SK-N-SH (cell line): ENCODE measurements around the gene RIMS4. TPM values are rescaled to one million over a fixed set of nuclear protein-coding genes. Genes with fewer than 3 reads are reported as not detected.

Experiments used
- CTCF ChIA-PET: fragments of 300-600, 350-600 bp; formaldehyde crosslinking; extraction: SDS; loops from one replicate; lab custom pipeline; 2021; lab: Yijun Ruan, JAX
- POLR2A ChIA-PET: fragments of 350-600 bp; sonication (Branson Sonifier 250); formaldehyde crosslinking; extraction: SDS; loops from one replicate; lab custom pipeline; 2020; ENCODE audit warnings: antibody characterized with exemption, inconsistent platforms; lab: Yijun Ruan, JAX
- DNase-seq: peaks from one replicate; pipeline ENCODE4 v3.0.0; 2012
- H2AFZ ChIP-seq: fragments of 200-600 bp; sonication (generic); 2 replicates; pipeline ENCODE4 v1.8.1; 2016; ENCODE audit warnings: antibody characterized with exemption, mild to moderate bottlenecking, low read depth
- H3F3A ChIP-seq: fragments of 200-600 bp; sonication (generic); replicated peaks from 2 replicates; pipeline ENCODE3; 2016; ENCODE audit warnings: antibody characterized with exemption, mild to moderate bottlenecking; ENCODE audit not compliant: insufficient read depth
- H3K27ac ChIP-seq, 2 experiments: fragments of 200-500 bp in 1 of 2; fragments of 200-600 bp in 1 of 2; sonication (Bioruptor generic) in 1 of 2; sonication (generic), shearing (Covaris generic) in 1 of 2; 2 replicates each; pipeline versions ENCODE4 v1.5.1 to v1.6.1; 2014 to 2016; ENCODE audit warnings: low read depth in 2 of 2, inconsistent platforms in 1 of 2, low read length in 1 of 2, mild to moderate bottlenecking in 1 of 2, mixed read lengths in 1 of 2
- H3K27me3 ChIP-seq: fragments of 200-600 bp; sonication (generic), shearing (Covaris generic); 2 replicates; pipeline ENCODE4 v1.6.1; 2016; ENCODE audit warnings: mixed run types; ENCODE audit not compliant: insufficient read depth
- H3K36me3 ChIP-seq, 2 experiments: fragments of 200-500 bp in 1 of 2; fragments of 200-600 bp in 1 of 2; sonication (Bioruptor generic) in 1 of 2; sonication (generic) in 1 of 2; replicated peaks in 1 of 2; 2 replicates each; pipeline versions ENCODE3 to v1.5.1; 2014 to 2016; ENCODE audit warnings: low read length in 1 of 2, mild to moderate bottlenecking in 1 of 2; ENCODE audit not compliant: insufficient read depth in 2 of 2, control insufficient read depth in 1 of 2
- H3K4me1 ChIP-seq, 2 experiments: fragments of 200-500 bp in 1 of 2; fragments of 200-600 bp in 1 of 2; sonication (Bioruptor generic) in 1 of 2; sonication (generic), shearing (Covaris generic) in 1 of 2; 2 replicates each; pipeline versions ENCODE4 v1.5.1 to v1.6.1; 2014 to 2016; ENCODE audit warnings: low read depth in 1 of 2, low read length in 1 of 2, mixed run types in 1 of 2; ENCODE audit not compliant: insufficient read depth in 2 of 2, control insufficient read depth in 1 of 2
- H3K4me2 ChIP-seq: fragments of 200-600 bp; sonication (generic), shearing (Covaris generic); 2 replicates; pipeline ENCODE4 v1.6.1; 2017; ENCODE audit warnings: mixed run types
- H3K4me3 ChIP-seq, 2 experiments: fragments of 200-500 bp in 1 of 2; fragments of 200-600 bp in 1 of 2; sonication (Bioruptor generic) in 1 of 2; sonication (generic), shearing (Covaris generic) in 1 of 2; 2 replicates each; pipeline versions ENCODE4 v1.5.1 to v1.8.1; 2014 to 2016; ENCODE audit warnings: low read depth in 2 of 2, inconsistent platforms in 1 of 2, low read length in 1 of 2, mild to moderate bottlenecking in 1 of 2, mixed read lengths in 1 of 2, moderate library complexity in 1 of 2
- H3K79me2 ChIP-seq: fragments of 200-600 bp; sonication (generic); 2 replicates; pipeline ENCODE4 v1.8.1; 2017; ENCODE audit warnings: mild to moderate bottlenecking; ENCODE audit not compliant: insufficient read depth
- H3K9ac ChIP-seq: fragments of 200-600 bp; sonication (generic); 2 replicates; pipeline ENCODE4 v1.6.1; 2017; ENCODE audit warnings: mixed run types
- H3K9me2 ChIP-seq: fragments of 200-600 bp; sonication (generic); 2 replicates; pipeline ENCODE4 v1.6.1; 2017; ENCODE audit warnings: mixed run types
- H3K9me3 ChIP-seq: fragments of 200-600 bp; sonication (generic); 2 replicates; pipeline ENCODE4 v1.6.1; 2017; ENCODE audit warnings: mixed run types, mild to moderate bottlenecking, moderate library complexity
- H4K20me1 ChIP-seq: fragments of 200-600 bp; sonication (generic); 2 replicates; pipeline ENCODE4 v1.6.1; 2017; ENCODE audit warnings: mild to moderate bottlenecking, mixed run types; ENCODE audit not compliant: insufficient read depth
- ELF1 ChIP-seq: IDR thresholded peaks from 2 replicates; pipeline ENCODE4 v1.4.0; 2012
- EP300 ChIP-seq, 2 experiments: IDR thresholded peaks; 2 replicates each; pipeline versions ENCODE4 v1.4.0 to v1.6.1; 2012; ENCODE audit warnings: borderline replicate concordance in 1 of 2, low read depth in 1 of 2, low read length in 1 of 2
- FOXJ3 ChIP-seq: sonication (generic); formaldehyde crosslinking; IDR thresholded peaks from 2 replicates; pipeline ENCODE4 v1.5.1; 2020; ENCODE audit warnings: mild to moderate bottlenecking, missing genetic modification reagents
- FOXM1 ChIP-seq: IDR thresholded peaks from 2 replicates; pipeline ENCODE4 v1.4.0; 2012; ENCODE audit warnings: low read depth, mild to moderate bottlenecking
- MXI1 ChIP-seq: IDR thresholded peaks from 2 replicates; pipeline ENCODE4 v1.6.1; 2012; ENCODE audit warnings: mild to moderate bottlenecking, low read depth, low read length, improper control_type of control experiment
- NFIC ChIP-seq: IDR thresholded peaks from 2 replicates; pipeline ENCODE4 v1.4.0; 2012; ENCODE audit warnings: borderline replicate concordance
- NRF1 ChIP-seq: IDR thresholded peaks from 2 replicates; pipeline ENCODE4 v1.6.1; 2012; ENCODE audit warnings: low read depth, mild to moderate bottlenecking, low read length
- PBX3 ChIP-seq: IDR thresholded peaks from 2 replicates; pipeline ENCODE4; 2012
- RFX5 ChIP-seq: IDR thresholded peaks from 2 replicates; pipeline ENCODE4 v1.6.1; 2012; ENCODE audit warnings: mild to moderate bottlenecking, improper control_type of control experiment, low read length
- RXRA ChIP-seq: IDR thresholded peaks from 2 replicates; pipeline ENCODE4 v1.4.0; 2012; ENCODE audit warnings: low read depth, mild to moderate bottlenecking, borderline replicate concordance
- SIN3A ChIP-seq: IDR thresholded peaks from 2 replicates; pipeline ENCODE4 v1.6.1; 2012; ENCODE audit warnings: low read depth, mild to moderate bottlenecking, low read length, moderate library complexity, borderline replicate concordance
- SMC3 ChIP-seq: IDR thresholded peaks from 2 replicates; pipeline ENCODE4 v1.6.1; 2012; ENCODE audit warnings: low read depth, low read length, improper control_type of control experiment
- USF1 ChIP-seq: IDR thresholded peaks from 2 replicates; pipeline ENCODE4 v1.4.0; 2012; ENCODE audit warnings: low read depth, borderline replicate concordance
- WGBS: methylation state at CpG from one replicate; pipeline ENCODE4 v1.1.6; 2017; ENCODE audit warnings: low lambda C conversion rate; 5-methylcytosine and 5-hydroxymethylcytosine counted together
- polyA plus RNA-seq, 3 experiments: library from polyadenylated mRNA; depleted of rRNA; stranded (reverse); fragments of >200 nt; gene quantifications; 2 replicates each; pipeline ENCODE4 v1.2.3, GENCODE V29; 2012
- TF ChIP-seq, protein P1 (sequence below): fragments of 200-600 bp; sonication (generic); IDR thresholded peaks from 2 replicates; pipeline ENCODE4 v1.6.1; 2017; ENCODE audit warnings: antibody characterized with exemption, mild to moderate bottlenecking, moderate library complexity

The RIMS4 gene
- polyA plus RNA-seq, 1 of the 3 experiments (the other 2 are of a cell fraction), result 0.13 TPM

- H3K4me2 ChIP-seq, result no peak overlapping the region
- H3K27ac ChIP-seq, result no peak overlapping the region
- H3K4me3 ChIP-seq, result no peak overlapping the region
- no peaks in the 10 kb centered on the region for H3F3A ChIP-seq
- H3K79me2 ChIP-seq, result no peaks in the 10 kb centered on the region
- H3K9ac ChIP-seq, result no peak overlapping the region
- H3K36me3 ChIP-seq, result no peaks in the 10 kb centered on the region
- H4K20me1 ChIP-seq, result no peaks in the 10 kb centered on the region
- H3K27me3 ChIP-seq, result peaks cover 23% of the 10 kb centered on the region
- WGBS, result 100% methylated on average over 1 of the region's 1 CpG
- H3K9me3 ChIP-seq, result no peaks in the 10 kb centered on the region
- no peaks in the 10 kb centered on the region for H3K9me2 ChIP-seq
- POLR2A ChIA-PET, result no interaction called here
- TF ChIP-seq SMC3 (no peak), ELF1 (no peak), USF1 (no peak), NRF1 (no peak), FOXM1 (no peak)
- TF ChIP-seq, all 33 proteins: peak for 0
- no peak for DNase-seq
- Histone ChIP-seq H3K4me1 (no peaks in the 10 kb centered on the region; a peak in 1 of 4 replicates), H2AFZ (no peak overlapping the region)
- CTCF ChIA-PET, result interaction anchor here (0.9 to 1.5 kb wide), 3 partner anchors 11 to 86 kb away, joined by 3 to 6 read pairs (median 4); no protein-coding TSS in a partner anchor
Measured at GRCh38 chr20:44833437-44833836, 23.1 kb upstream of the RIMS4 start.

DNA sequence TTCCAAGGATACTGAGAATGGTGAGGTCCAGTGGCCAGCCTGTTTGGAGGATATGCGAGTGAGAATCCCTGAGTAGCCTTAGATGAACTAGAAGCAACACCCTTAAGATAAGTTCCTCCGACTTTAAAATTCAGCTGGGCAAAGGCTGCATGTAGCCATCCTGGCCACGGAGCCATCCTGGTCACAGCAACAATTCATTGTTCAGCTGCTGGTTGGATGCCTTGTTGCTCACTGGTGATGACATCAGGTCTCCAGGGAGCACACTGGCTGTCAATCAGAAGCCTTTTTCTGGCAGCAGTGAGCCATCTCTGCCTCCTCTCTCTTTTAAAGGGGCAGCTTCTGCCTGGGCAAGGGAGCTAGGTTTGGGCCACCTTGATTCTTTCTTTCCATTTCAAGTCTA, 22.4 kb upstream of the RIMS4 start:
- H3K4me3 ChIP-seq, result no peak overlapping the region
- WGBS, result 17% methylated on average over 1 of the region's 3 CpGs
- H3K9me2 ChIP-seq, result no peaks in the 10 kb centered on the region
- no peak for TF ChIP-seq MXI1
- no peak for TF ChIP-seq NFIC
- TF ChIP-seq, protein P1, sequence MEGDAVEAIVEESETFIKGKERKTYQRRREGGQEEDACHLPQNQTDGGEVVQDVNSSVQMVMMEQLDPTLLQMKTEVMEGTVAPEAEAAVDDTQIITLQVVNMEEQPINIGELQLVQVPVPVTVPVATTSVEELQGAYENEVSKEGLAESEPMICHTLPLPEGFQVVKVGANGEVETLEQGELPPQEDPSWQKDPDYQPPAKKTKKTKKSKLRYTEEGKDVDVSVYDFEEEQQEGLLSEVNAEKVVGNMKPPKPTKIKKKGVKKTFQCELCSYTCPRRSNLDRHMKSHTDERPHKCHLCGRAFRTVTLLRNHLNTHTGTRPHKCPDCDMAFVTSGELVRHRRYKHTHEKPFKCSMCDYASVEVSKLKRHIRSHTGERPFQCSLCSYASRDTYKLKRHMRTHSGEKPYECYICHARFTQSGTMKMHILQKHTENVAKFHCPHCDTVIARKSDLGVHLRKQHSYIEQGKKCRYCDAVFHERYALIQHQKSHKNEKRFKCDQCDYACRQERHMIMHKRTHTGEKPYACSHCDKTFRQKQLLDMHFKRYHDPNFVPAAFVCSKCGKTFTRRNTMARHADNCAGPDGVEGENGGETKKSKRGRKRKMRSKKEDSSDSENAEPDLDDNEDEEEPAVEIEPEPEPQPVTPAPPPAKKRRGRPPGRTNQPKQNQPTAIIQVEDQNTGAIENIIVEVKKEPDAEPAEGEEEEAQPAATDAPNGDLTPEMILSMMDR, result no peak
- no peak for TF ChIP-seq FOXJ3
- no peak for TF ChIP-seq RXRA
- peak; percentile 64 for TF ChIP-seq PBX3
- no peak for TF ChIP-seq ELF1
- no peak for TF ChIP-seq SIN3A
- no peak for TF ChIP-seq EP300 (IDR thresholded peaks at IDR 0.05; ENCODE audit: borderline replicate concordance in 1 of 2, low read depth in 1 of 2, low read length in 1 of 2)
- TF ChIP-seq RFX5, result 0 out of 2 replicates have a peak, but pooled peaks have one; percentile 41
- TF ChIP-seq, all 33 proteins: peak for 2
- H3K9ac ChIP-seq, result no peak overlapping the region
- H2AFZ ChIP-seq, result no peak overlapping the region
- peaks cover 23% of the 10 kb centered on the region for H3K27me3 ChIP-seq
- no peaks in the 10 kb centered on the region; a peak in 1 of 4 replicates for H3K4me1 ChIP-seq
- H3F3A ChIP-seq, result no peaks in the 10 kb centered on the region
- ChIA-PET CTCF (interaction anchor here (0.7 to 1.5 kb wide), 4 partner anchors 10 to 85 kb away, joined by 3 to 6 read pairs (median 4); no protein-coding TSS in a partner anchor), POLR2A (no interaction called here)
- H3K27ac ChIP-seq, result no peak overlapping the region
- H4K20me1 ChIP-seq, result no peaks in the 10 kb centered on the region
- no peaks in the 10 kb centered on the region for H3K36me3 ChIP-seq
- no peak overlapping the region for H3K4me2 ChIP-seq
- DNase-seq, result no peak
- no peaks in the 10 kb centered on the region for H3K9me3 ChIP-seq
- no peaks in the 10 kb centered on the region for H3K79me2 ChIP-seq
